PC-9 (cell line): ENCODE results near the gene YLPM1. TPM values are rescaled to one million over a fixed set of nuclear protein-coding genes. Genes with fewer than 3 reads are reported as not detected.

Experiments
- BruUV-seq: library from RNA; stranded (reverse); fragments of 400-500 nt; replicated peaks from 2 replicates; lab custom pipeline; 2021; lab: Mats Ljungman, UMichigan
- CTCF ChIA-PET: fragments of 300-600 bp; sonication (Branson Sonifier 250); formaldehyde crosslinking; loops from one replicate; lab custom pipeline; 2022; ENCODE audit warnings: antibody characterized with exemption; lab: Charles Lee
- POLR2A ChIA-PET: fragments of 300-600 bp; sonication (Branson Sonifier 250); formaldehyde crosslinking; loops from one replicate; lab custom pipeline; 2022; ENCODE audit warnings: antibody characterized with exemption; ENCODE audit not compliant: unreplicated experiment; lab: Charles Lee
- DNase-seq, 2 experiments: peaks; one replicate each; pipeline versions ENCODE4 v3.0.0 to v3.0.0-alpha.2; 2015 to 2022; ENCODE audit warnings: mixed read lengths in 1 of 2
- H2AFZ ChIP-seq: fragments of 200-600 bp; sonication (generic); 2 replicates; pipeline ENCODE4 v1.8.1; 2017; ENCODE audit warnings: antibody characterized with exemption
- H3F3A ChIP-seq: fragments of 200-600 bp; sonication (generic); 2 replicates; pipeline ENCODE4 v1.8.1; 2017; ENCODE audit warnings: antibody characterized with exemption, mild to moderate bottlenecking, low read depth; ENCODE audit not compliant: insufficient read depth
- H3K27ac ChIP-seq: fragments of 200-600 bp; sonication (generic); 2 replicates; pipeline ENCODE4 v1.6.1; 2016; ENCODE audit warnings: mixed run types
- H3K27me3 ChIP-seq: fragments of 200-600 bp; sonication (generic); 2 replicates; pipeline ENCODE4 v1.6.1; 2016; ENCODE audit warnings: low read depth, mixed run types; ENCODE audit not compliant: insufficient read depth
- H3K36me3 ChIP-seq: fragments of 200-600 bp; sonication (generic); 2 replicates; pipeline ENCODE4 v1.6.1; 2016; ENCODE audit warnings: low read depth, mixed run types
- H3K4me1 ChIP-seq: fragments of 200-600 bp; sonication (generic); replicated peaks from 2 replicates; pipeline ENCODE4 v1.6.1; 2016; ENCODE audit warnings: mixed run types; ENCODE audit not compliant: insufficient read depth
- H3K4me2 ChIP-seq: fragments of 200-600 bp; sonication (generic); 2 replicates; pipeline ENCODE4 v1.6.1; 2017; ENCODE audit warnings: mixed run types
- H3K4me3 ChIP-seq: fragments of 200-600 bp; sonication (generic); 2 replicates; pipeline ENCODE4 v1.6.1; 2016; ENCODE audit warnings: mixed run types
- H3K79me2 ChIP-seq: fragments of 200-600 bp; sonication (generic); 2 replicates; pipeline ENCODE4 v1.6.1; 2017; ENCODE audit warnings: low read depth, mixed run types
- H3K9me2 ChIP-seq: fragments of 200-600 bp; sonication (generic); 2 replicates; pipeline ENCODE4 v1.8.1; 2017; ENCODE audit warnings: mild to moderate bottlenecking; ENCODE audit not compliant: insufficient read depth
- H3K9me3 ChIP-seq: fragments of 200-600 bp; sonication (generic); 2 replicates; pipeline ENCODE4 v1.8.1; 2016; ENCODE audit warnings: low read depth; ENCODE audit not compliant: insufficient read depth
- H4K20me1 ChIP-seq: fragments of 200-600 bp; sonication (generic); 2 replicates; pipeline ENCODE4 v1.8.1; 2017; ENCODE audit not compliant: insufficient read depth
- CTCF ChIP-seq: fragments of 200-600 bp; sonication (generic); conservative IDR thresholded peaks from 2 replicates; pipeline ENCODE4 v1.6.1; 2017; ENCODE audit warnings: mixed run types, antibody characterized with exemption, mild to moderate bottlenecking, moderate library complexity
- EZH2 ChIP-seq: fragments of 200-600 bp; sonication (generic); IDR thresholded peaks from 2 replicates; pipeline ENCODE4 v1.8.0; 2017; ENCODE audit warnings: antibody characterized with exemption, low read depth
- intact Hi-C: fragments of 100-400 bp; cut with micrococcal nuclease; formaldehyde crosslinking; loops from one replicate; pipeline ENCODE4 v1.10.0; 2022; ENCODE audit not compliant: unreplicated experiment
- total RNA-seq: library from RNA; stranded (reverse); gene quantifications from 2 replicates; pipeline ENCODE4 v1.2.3, GENCODE V29; 2021

YLPM1 gene
- total RNA-seq, 1 experiment from 2014 or later = 170 TPM

DNA sequence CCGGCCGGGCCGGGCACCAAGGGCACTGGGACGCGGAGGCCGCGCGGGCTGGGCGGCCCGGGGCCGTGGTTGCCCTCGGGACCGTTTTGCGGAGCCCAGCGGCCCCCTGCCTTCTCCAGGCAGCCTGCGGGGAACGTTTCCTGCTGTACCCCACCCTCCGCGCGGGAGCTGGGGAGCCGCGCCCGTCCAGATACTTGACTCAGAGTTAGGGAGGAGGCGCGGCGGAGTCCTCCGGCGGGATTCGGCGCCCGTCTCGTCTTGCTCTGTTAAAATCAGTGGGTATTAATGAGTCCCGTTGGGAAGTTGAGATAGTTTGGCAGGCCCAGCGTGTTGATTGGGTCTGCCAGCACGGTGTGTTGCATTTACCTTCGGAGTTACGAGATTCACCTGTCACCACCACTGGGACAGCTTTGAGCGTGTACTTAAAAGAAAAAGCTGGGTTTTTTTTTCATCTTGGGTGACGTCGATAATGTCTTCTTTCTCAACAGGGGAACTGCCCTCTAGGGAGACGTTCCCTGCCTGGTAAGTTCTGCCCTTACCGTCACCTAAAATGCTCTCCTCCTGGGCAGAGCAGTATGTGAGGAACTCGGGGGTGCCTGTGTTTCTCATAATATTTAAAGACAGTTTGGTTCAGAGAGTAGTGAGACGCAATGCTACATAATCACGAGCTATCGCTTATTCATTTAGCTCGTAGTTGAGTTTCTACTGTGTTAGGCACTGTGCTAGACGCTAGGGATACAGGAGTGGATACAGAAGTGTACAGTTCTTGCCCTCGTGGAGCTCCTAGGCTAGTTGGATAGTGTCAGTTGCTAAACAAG lies 119.2 kb downstream of the YLPM1 start:
- ChIA-PET POLR2A (interaction anchor here (0.5 to 1.1 kb wide), 8 partner anchors 10 to 672 kb away, joined by 3 to 8 read pairs (median 4); no protein-coding TSS in a partner anchor), CTCF (interaction anchor here (0.6 to 1.4 kb wide), 5 partner anchors 11 to 1131 kb away, joined by 3 to 11 read pairs (median 5); no protein-coding TSS in a partner anchor)
- TF ChIP-seq EZH2 (no peak), CTCF (no peak)
- peaks cover 55% of the 10 kb centered on the region for H3K4me1 ChIP-seq
- peak in 1 of 2 experiments; percentile 52 for DNase-seq
- H3K36me3 ChIP-seq = peaks cover 24% of the 10 kb centered on the region
- peaks cover 52% of the 10 kb centered on the region for H3F3A ChIP-seq
- H3K27me3 ChIP-seq = no peaks in the 10 kb centered on the region
- peak overlapping the region; percentile 97 for H3K4me2 ChIP-seq
- peak overlapping the region; percentile 17 for H3K27ac ChIP-seq
- H3K4me3 ChIP-seq = peak overlapping the region; percentile 75
- peak overlapping the region; percentile 96 for H2AFZ ChIP-seq
- no peaks in the 10 kb centered on the region for H3K9me2 ChIP-seq
- peaks cover 56% of the 10 kb centered on the region for H3K79me2 ChIP-seq
- no peaks in the 10 kb centered on the region for H3K9me3 ChIP-seq
- BruUV-seq = no TSS peak
- H4K20me1 ChIP-seq = peaks cover 47% of the 10 kb centered on the region
- intact Hi-C loops = loop anchor here (5.0 to 10.0 kb wide), 4 partner anchors 390 to 682 kb away; partner anchors contain the start of genes ISCA2 and NPC2

Other genes starting within 250 kb of the YLPM1 start
- gene LTBP2, start 151.1 kb upstream of the YLPM1 start, total RNA-seq = 121 and 124 TPM in 2 replicates
- gene AREL1, start 50.2 kb upstream of the YLPM1 start, total RNA-seq = 98.4 and 108 TPM in 2 replicates
- 175 and 191 TPM in 2 replicates for gene FCF1, start 50.2 kb upstream of the YLPM1 start, total RNA-seq
- not detected in 2 replicates for gene PROX2, start 112.8 kb downstream of the YLPM1 start, total RNA-seq
- gene DLST, start 118.6 kb downstream of the YLPM1 start, total RNA-seq = 309 and 320 TPM in 2 replicates
- gene RPS6KL1, start 159.9 kb downstream of the YLPM1 start, total RNA-seq = 3.4 and 4.2 TPM in 2 replicates
- 8.9 and 11.7 TPM in 2 replicates for gene PGF, start 192.3 kb downstream of the YLPM1 start, total RNA-seq
- gene EIF2B2, start 239.6 kb downstream of the YLPM1 start, total RNA-seq = 131 and 139 TPM in 2 replicates